ENCODE measurements around the gene TNN. TPM values are rescaled to one million over a fixed set of nuclear protein-coding genes. Genes with fewer than 3 reads are reported as not detected.
"Not testable (repeated sequence)": the region's sequence is repeated elsewhere in the genome, so short reads cannot be mapped to it uniquely, and the experiment has no call there.

TNN gene
- polyA plus RNA-seq, 1 donor: 4.6 TPM

- DNase-seq (ENCODE audit: low read depth): no peak
Measured at GRCh38 chr1:175070818-175071217, 3.2 kb downstream of the TNN start.

DNA sequence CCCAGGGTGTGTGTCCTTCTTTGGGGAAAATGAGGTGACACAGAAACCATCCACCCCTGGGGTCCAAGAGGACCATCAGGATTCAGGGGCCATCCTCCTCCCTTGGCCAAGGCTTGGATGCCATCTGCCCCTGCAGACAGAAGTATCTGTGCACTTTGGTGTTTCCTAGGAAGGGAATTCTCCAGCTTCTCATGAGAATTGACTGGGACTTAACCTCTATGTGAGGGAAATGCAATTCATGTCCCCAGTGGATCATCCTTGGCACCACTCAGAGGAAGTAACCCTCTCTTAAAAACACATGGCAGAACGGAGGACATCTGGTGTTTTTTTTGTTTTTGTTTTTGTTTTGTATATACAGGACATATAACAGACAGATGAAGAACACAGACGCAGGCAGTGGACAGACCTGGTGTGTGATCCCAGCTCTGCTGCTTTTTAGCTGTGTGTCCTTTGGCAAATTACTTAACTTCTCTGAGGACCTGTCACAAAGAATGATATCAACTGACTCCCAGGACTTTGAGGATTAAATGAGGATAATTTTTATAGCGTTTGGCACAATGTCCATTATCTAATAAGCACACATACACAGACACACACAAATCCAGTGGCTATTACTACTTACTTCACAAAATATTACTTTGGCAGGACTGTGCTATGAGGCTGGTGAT, 3.8 kb downstream of the TNN start:
- DNase-seq (ENCODE audit: low read depth): no peak

DNA sequence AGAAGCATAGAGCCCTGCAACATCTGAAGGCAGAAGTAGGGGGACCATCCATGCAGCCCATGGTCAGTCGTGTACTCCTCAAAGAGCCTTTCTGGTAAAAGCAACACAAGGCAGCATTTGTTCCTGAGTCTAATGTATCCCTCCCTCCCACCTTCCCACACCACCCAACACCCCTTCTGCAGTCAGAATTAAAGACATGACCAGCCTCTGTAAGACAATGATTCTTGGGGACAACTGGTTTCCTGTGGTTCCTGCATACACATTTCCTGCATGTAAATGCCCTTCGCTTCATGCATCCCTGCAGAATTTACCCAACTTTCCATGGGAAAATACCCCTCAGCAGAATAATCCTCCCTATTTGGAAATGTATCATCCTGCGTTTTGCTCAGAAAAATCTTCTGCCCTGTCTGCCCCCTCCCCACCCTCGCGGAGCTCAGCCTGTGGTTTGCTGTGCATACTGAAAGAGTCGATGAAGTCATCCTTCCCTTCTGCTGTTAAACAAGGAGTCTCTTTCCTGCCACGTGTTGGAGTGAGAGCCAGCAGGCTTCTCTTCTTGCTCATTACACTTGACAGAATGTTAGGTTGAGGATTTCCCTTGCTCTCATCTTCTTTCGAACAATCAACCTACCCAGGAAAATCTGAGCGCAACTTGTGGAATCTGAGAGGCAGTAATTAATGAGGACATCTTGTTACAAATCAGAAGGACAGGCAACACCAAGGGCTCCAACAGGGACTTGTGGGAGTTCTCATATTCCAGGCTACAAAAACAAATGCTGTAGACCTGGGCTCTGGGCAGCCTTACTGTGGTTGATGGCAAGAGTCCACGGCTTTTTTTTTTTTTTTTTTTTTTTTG, 4.7 kb downstream of the TNN start:
- DNase-seq (ENCODE audit: low read depth): peak; percentile 95

GRCh38 chr1:175073061-175073460, 5.4 kb downstream of the TNN start:
- DNase-seq (ENCODE audit: low read depth): peak; percentile 48

GRCh38 chr1:175073633-175074032, 6.0 kb downstream of the TNN start:
- no peak for DNase-seq (ENCODE audit: low read depth)

GRCh38 chr1:175075572-175076568, 8.2 kb downstream of the TNN start:
- DNase-seq (ENCODE audit: low read depth): no peak

DNA sequence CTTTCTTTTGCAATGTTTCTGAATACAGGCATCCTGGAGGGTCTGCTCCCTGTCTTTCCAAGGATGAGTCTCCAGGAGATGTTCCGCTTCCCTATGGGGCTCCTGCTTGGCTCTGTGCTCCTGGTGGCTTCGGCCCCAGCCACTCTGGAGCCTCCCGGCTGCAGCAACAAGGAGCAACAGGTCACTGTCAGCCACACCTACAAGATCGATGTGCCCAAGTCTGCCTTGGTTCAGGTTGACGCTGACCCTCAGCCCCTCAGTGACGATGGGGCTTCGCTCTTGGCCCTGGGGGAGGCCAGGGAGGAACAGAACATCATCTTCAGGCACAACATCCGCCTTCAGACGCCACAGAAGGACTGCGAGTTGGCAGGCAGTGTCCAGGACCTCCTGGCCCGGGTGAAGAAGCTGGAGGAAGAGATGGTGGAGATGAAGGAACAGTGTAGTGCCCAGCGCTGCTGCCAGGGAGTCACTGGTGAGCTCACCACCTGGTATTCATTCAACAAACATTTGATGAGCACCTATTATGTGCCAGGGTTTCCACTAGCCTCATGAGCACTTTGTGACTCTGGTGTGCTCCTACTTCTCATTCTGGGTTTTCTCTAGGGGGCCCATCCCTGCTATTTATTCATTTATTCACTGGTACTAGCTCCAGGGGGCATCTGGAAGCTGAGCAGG, 9.9 kb downstream of the TNN start:
- no peak for DNase-seq (ENCODE audit: low read depth)

DNA sequence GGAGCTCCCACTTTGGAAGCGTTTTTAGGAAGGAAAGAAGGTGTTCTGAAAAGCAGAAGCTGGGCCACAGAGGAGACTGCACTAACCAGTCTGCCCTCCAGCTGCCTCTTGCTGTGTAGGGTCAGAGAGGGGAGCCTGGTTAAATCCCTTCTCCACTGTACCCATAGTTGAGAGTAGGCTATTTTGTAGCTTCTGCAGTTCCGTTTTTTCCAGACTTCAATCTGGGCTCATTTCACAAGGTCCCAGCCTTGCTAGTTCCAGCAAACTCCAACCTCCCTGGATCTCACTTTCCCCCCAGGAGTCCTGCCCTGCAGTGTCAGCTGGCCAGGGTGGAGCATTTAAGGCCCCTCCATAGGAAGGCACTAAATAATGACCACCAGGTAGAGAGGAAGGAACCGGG, 11.0 kb downstream of the TNN start:
- no peak for DNase-seq (ENCODE audit: low read depth)

DNA sequence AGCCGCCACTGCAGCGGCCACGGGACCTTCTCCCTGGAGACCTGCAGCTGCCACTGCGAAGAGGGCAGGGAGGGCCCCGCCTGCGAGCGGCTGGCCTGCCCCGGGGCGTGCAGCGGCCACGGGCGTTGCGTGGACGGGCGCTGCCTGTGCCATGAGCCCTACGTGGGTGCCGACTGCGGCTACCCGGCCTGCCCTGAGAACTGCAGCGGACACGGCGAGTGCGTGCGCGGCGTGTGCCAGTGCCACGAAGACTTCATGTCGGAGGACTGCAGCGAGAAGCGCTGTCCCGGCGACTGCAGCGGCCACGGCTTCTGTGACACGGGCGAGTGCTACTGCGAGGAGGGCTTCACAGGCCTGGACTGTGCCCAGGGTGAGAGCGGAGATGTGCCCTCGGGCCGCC, 11.7 kb downstream of the TNN start:
- no peak for DNase-seq (ENCODE audit: low read depth)

DNA sequence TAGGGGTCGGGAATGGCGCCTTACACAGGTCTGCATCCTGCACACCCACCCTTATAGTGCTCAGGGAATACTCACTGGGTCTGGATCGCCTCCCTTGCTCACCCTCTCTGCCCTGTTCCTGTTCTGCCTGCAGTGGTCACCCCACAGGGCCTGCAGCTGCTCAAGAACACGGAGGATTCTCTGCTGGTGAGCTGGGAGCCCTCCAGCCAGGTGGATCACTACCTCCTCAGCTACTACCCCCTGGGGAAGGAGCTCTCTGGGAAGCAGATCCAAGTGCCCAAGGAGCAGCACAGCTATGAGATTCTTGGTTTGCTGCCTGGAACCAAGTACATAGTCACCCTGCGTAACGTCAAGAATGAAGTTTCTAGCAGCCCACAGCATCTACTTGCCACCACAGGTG, 12.4 kb downstream of the TNN start:
- DNase-seq (ENCODE audit: low read depth): no peak

- no peak for DNase-seq (ENCODE audit: low read depth)
Measured at GRCh38 chr1:175081983-175082382, 14.3 kb downstream of the TNN start.

- DNase-seq (ENCODE audit: low read depth): no peak
Measured at GRCh38 chr1:175088525-175088951, 20.9 kb downstream of the TNN start.

- DNase-seq (ENCODE audit: low read depth): no peak
Measured at GRCh38 chr1:175089136-175089718, 21.6 kb downstream of the TNN start.

DNA sequence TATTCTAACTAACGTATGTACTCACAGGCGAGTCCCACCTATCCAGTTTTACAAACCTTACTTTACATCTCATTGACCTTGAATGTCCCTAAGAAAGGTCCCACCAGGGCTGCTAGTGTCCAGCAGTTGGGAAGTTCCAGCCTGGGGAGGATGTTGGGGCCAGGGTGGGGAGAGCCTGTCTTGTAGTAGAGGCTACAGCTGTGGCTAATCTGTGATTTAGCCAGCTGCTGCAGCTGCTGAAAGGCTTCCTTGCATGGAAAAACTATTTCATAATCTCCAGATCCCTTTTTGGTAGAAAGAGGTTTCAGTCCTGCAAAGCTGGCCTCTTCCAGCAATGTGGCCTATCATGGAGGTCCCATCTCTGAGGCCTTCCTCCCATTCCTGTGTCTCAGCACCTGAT, 23.1 kb downstream of the TNN start:
- DNase-seq (ENCODE audit: low read depth): peak; percentile 46

DNA sequence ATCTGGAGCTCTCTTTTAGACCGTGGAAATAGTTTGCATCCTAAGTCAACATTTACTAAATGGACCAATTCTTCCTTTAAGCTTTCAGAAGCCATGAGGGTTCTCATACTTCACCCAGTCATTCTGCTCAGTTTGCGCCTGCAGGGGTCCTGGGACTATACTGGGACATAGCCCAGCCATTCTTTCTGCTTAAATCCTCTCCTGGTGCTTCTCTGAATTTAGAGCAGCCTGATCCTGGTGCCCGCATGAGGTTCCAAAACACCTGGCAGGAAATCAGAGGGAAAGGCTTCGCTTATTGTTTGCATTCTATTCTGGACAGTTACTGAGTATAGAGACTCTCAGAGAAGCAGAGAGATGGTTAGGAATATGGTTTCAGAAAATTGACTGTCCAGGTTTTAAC, 27.0 kb downstream of the TNN start:
- DNase-seq (ENCODE audit: low read depth): no peak

- no peak for DNase-seq (ENCODE audit: low read depth)
Measured at GRCh38 chr1:175095069-175095468, 27.4 kb downstream of the TNN start.

DNA sequence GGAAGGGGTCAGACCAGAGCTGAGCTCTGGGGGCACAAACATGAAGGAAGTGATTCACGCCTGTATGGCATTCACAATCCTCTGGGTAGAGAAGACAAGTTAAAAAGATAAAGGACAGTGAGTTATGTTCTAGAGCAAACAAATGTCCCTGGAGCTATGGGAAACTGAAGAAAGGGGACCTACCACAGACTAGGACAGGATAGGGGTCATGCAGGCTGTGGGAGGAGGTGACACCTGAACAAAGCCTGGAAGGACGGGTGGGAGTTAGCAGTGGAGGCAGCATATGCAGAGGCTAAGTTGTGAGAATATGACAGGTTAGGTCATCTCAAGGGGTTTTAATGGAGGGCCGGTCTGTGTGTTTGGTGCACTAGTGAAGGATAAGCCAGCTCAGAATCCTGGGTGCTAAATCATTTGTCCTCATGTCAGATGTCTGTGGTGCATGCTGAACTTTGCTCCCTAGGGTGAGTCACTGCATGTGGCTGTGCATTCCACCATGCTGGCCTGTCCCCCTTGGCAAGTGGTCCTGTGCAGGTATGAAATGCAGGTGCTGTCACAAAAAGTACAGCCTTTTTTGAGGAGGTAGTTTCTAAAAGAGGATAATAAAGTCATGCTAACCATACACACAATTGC, 28.5 kb downstream of the TNN start:
- no peak for DNase-seq (ENCODE audit: low read depth)

DNA sequence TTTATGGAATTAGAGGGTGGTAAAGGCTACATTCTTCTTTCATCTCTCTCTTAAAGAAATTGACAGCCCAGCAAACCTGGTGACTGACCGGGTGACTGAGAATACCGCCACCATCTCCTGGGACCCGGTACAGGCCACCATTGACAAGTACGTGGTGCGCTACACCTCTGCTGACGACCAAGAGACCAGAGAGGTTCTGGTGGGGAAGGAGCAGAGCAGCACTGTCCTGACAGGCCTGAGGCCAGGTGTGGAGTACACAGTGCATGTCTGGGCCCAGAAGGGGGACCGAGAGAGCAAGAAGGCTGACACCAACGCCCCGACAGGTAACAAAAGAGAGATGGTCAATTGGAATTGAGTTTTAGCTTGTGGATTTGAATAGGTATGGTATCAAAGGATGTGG, 29.7 kb downstream of the TNN start:
- no peak for DNase-seq (ENCODE audit: low read depth)

- no peak for DNase-seq (ENCODE audit: low read depth)
Measured at GRCh38 chr1:175099916-175100315, 32.3 kb downstream of the TNN start.

DNA sequence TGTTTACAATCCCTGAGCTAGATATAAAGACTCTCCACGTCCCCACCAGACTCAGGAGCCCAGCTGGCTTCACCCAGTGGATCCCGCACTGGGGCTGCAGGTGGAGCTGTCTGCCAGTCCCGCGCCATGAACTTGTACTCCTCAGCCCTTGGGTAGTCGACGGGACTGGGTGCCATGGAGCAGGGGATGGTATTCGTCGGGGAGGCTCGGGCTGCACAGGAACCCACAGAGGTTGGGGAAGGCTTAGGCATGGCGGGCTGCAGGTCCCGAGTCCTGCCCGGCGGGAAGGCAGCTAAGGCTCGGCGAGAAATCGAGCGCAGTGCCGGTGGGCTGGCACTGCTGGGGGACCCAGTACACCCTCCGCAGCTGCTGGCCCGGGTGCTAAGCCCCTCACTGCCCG, 34.5 kb downstream of the TNN start:
- not testable (repeated sequence) for DNase-seq (ENCODE audit: low read depth)

GRCh38 chr1:175106536-175106935, 38.9 kb downstream of the TNN start:
- not testable (repeated sequence) for DNase-seq (ENCODE audit: low read depth)

Measured in forelimb muscle (tissue), 1 donor.